Liver (tissue), 3 donors: ENCODE data around the gene ZC4H2.
"Not testable (repeated sequence)": the region's sequence is repeated elsewhere in the genome, so short reads cannot be mapped to it uniquely, and the experiment has no call there.

Experiments used
- CTCF ChIP-seq: fragments of 150-350 bp; IDR thresholded peaks from 2 replicates; pipeline ENCODE4 v1.5.1; 2017; ENCODE audit warnings: improper control_type of control experiment, low read depth, low read length; ENCODE audit not compliant: missing input control
- FOXA1 ChIP-seq: IDR thresholded peaks from 2 replicates; pipeline ENCODE4 v1.6.1; 2016; ENCODE audit warnings: antibody characterized with exemption
- JUND ChIP-seq, 2 donors: IDR thresholded peaks; 2 replicates each; pipeline ENCODE4 v1.6.1; 2016; ENCODE audit warnings: antibody characterized with exemption in 2 of 2
- MAX ChIP-seq: IDR thresholded peaks from 2 replicates; pipeline ENCODE4 v1.6.1; 2016; ENCODE audit warnings: antibody characterized with exemption
- TAF1 ChIP-seq: conservative IDR thresholded peaks from 2 replicates; pipeline ENCODE4 v1.6.1; 2016; ENCODE audit warnings: antibody characterized with exemption, mild to moderate bottlenecking
- ZBTB33 ChIP-seq: IDR thresholded peaks from 2 replicates; pipeline ENCODE4 v1.6.1; 2016; ENCODE audit warnings: antibody characterized with exemption
- donor health status: healthy.
- donor health status: healthy.

- not testable (repeated sequence) for TF ChIP-seq CTCF; TAF1; FOXA1; ZBTB33; MAX; JUND (IDR thresholded peaks at IDR 0.05)
Measured at GRCh38 chrX:65002208-65002607, 26.0 kb upstream of the ZC4H2 start.
